HL-60/S4 treated with phorbol 12-myristate 13-acetate at 8.2 ng/mL for 4 days and 3 days (cell line): ENCODE results near the gene GAPDHS.

ENCODE experiments used
- in situ Hi-C: fragments of 300-500 bp; cut with MboI; formaldehyde crosslinking; loops from 2 replicates; pipeline ENCODE4 v1.15.0; 2022; ENCODE audit warnings: low sequenced_read_pairs

GAPDHS gene

DNA sequence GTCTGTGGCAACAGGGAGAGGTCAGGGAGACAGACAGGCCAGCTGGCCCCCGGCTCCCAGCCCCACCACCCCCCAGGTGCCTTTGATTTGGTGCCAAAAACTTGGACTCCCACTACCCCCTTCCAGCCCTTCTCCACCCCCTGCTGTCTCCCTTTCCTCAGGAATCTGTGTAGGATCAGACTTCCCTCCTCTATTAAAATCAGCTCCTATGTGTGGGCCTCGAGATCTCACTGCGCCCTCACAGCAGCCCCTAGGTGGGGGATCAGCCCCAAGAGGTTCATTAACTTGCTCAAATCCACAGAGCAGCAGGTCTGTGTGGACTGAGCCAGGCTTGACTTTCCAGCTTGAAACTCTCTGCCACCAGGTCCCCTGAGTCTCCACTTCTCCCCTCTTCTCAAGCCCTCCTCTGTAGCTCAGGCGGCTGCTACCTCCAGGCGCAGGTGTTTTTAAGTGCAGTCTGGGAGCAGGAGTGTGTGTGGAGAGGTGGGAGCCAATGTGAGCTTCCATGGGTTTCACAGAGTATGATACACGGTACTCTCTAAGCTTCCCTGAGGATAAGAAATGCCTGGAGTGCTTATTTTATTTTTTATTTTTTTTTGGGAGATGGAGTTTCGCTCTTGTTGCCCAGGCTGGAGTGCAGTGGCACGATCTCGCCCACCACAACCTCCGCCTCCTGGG is 1.7 kb downstream of the GAPDHS start:
- in situ Hi-C loops = no loop called here

DNA sequence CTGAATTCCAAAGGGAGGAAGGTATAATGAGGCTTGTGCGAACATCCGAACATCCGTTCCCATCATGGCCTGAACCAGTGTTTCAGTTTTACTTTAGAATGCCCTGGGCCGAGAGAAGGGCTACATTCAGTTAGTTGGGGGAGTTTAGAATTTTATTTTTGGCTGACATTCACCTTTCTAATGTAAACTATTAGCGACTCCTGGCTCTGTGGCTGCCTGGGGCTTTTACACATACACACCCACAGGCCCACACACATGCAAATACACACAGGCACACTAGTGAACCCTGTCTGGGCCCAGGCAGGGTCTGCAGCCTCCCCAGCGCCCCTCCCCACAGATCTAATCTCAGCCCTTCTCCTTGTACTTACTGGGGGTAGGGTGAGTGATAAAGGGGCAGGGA is 6.1 kb downstream of the GAPDHS start:
- in situ Hi-C loops = no loop called here

DNA sequence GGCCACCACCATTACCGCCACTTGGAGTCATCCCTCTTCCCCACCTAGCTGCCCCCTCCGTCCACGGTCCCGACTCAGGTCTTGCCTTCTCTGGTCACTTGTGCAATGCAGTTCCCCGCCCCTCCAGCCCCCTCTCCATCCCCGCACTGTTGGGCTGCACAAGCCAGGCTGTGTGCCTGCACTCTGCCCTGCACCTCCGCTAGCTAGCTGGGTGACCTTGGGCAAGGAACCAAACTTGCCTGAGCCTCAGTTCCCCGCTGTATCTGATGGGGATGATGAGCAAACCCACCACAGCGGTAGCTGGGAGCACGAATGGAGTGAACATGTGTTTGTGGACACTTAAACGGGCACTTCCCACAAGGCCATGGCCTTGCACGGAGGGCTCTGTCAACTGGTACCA is 6.6 kb downstream of the GAPDHS start:
- in situ Hi-C loops = no loop called here

DNA sequence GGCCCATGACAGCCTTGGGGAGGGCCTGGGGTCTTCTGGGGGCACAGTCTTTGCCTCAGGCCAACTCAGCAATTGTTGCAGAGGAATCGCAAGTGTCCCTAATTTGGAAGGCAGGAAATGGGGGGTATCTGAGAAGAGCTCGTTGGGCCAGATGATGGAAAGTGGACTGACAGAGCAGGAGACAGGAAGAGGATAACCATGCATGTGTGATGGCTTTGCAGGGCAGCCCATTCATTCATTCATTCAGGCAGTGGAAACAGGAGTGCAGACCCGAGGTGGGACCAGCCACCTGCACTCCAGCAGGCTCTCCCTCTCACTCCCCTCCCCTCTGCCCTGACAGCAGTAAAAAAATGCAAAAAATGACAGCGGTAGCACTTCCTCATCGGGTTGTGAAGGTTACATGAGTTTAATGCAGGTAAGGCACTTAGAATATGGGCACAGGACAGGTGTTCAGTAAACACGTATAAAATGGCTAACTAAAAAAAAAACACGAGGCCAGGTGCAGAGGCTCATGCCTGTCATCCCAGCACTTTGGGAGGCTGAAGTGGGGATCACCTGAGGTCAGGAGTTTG is 7.2 kb downstream of the GAPDHS start:
- in situ Hi-C loops = no loop called here

DNA sequence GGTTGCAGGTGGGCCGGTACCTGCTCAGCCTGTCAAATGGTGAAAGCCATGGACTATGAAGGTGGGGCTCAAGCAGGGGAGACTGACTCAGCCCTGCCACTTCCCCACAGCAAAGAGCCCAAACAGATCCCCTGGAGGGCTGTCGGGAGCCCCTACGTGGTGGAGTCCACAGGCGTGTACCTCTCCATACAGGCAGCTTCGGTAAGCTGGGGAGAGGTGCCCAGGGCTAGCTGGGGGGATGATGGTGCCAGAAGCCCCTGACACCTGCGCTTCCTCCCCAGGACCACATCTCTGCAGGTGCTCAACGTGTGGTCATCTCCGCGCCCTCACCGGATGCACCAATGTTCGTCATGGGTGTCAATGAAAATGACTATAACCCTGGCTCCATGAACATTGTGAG is 9.0 kb downstream of the GAPDHS start:
- in situ Hi-C loops = no loop called here

DNA sequence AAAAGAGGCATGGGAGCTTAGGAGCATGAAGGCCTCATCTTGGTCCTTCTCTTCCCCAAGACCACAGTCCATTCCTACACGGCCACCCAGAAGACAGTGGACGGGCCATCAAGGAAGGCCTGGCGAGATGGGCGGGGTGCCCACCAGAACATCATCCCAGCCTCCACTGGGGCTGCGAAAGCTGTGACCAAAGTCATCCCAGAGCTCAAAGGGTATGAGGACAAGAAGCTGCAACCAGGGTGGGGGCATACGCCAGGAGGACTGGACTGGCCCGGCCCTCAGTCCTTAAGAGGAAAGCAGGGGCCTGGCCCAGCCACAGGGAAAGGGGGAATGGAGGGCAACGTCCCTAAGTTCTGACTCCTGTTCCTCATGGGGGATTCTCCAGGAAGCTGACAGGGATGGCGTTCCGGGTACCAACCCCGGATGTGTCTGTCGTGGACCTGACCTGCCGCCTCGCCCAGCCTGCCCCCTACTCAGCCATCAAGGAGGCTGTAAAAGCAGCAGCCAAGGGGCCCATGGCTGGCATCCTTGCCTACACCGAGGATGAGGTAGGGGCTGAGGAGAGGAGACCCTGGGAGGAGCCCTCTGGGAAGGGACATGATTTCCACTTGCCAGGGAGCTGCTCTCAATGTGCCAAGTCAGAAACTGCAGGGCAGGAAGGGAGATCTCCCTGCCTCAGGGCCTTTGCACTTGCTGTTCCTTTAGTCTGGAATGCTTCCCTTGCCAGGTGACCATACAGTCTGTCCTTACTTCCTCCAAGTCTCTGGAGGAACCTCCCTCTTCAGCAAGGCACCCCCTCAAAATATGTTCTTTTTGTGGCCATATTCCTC is 10.2 kb downstream of the GAPDHS start:
- in situ Hi-C loops = no loop called here

DNA sequence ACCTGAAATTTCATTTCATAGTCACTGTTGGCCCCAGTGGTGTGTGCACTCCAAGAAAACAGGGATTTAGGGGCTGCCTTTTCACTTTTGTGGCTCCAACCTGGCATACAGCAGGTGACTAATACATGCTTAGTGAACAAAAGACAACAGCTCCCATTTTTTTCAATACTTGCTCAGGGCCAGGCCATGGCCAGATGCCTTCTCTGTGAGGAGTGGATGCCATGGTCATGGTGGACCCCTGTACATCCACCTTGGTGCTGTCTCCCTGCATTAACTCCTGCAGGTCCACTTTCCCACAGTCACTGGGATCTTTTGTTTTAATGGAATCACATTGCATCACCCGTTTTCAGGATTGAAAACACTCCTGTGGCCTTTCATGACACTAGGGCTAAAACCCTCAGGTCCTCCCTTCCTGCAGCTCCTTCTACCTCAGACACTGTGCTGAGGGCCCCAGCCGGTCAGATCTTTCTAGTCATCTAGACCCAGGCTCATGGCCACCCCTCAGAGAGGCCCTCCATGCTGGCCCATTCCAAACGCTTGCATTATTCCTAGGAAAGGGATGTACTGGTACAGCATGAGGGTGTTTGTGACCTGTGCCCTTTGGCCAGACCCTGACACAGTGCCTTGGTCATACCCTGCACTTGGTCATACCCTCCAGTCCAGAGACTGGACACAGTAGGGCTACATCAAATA is 11.0 kb downstream of the GAPDHS start:
- in situ Hi-C loops = no loop called here

DNA sequence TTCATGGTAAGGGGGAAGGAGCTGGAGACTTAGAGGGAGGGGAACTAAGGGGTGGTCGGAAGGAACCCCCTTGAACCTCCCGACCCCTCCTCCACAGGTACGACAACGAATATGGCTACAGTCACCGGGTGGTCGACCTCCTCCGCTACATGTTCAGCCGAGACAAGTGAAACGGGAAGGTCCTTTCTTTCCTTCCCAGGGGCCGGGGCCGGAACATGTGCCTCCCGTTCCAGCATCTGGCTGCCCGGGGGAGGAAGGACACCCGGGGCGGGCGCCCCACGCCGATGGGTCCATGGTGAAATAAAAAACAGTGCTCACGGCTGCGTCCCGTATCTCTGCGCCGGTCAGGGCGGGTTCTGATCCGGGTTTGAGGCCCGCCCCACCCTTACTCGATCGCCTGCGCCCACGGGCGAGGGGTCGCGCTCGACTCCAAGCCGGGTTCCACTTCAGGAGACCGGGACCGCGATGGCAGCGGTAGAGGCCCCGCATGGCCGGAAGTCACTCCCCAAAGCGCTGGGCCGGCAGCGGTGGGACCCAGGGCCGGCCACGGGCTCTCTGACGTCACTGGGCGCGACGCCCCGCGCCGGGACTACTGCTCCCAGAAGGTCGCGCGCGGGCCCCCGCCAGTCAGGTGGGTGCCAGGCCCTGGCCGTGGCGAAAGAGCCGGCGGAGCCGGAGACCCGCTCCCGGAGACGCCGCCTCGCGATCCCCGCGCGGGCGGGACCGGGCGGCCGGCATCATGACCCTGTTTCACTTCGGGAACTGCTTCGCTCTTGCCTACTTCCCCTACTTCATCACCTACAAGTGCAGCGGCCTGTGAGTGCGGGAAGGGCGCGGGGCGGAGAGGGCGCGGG is 12.0 kb downstream of the GAPDHS start, which contains the start of gene TMEM147:
TMEM147 (plus strand) TSS at position 626 of the 854 bp plus-strand sequence; CDS start at position 740, 114 bp downstream.
- in situ Hi-C loops = no loop called here

DNA sequence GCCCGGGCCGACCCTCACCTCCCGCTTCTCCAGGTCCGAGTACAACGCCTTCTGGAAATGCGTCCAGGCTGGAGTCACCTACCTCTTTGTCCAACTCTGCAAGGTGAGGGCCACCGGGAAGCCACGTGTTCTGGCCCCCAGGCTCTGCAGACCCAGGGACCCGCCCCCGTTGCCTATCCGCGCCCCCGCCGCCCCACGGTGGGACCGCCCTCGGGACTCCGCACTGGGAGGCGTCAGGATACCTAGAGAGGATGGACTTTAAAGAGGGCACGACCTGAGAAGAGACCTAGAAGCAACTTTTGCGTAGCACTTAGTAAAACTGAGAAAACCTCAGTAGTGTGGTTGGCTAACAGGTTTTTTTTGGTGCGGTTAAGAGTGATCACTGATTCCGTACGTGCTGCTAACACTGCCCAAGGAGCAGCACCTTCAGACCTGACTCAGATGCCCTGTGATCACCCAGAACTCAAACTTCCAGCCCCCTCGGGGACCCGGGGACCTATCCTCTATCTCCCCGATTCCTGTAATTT is 12.7 kb downstream of the GAPDHS start:
- in situ Hi-C loops = no loop called here

DNA sequence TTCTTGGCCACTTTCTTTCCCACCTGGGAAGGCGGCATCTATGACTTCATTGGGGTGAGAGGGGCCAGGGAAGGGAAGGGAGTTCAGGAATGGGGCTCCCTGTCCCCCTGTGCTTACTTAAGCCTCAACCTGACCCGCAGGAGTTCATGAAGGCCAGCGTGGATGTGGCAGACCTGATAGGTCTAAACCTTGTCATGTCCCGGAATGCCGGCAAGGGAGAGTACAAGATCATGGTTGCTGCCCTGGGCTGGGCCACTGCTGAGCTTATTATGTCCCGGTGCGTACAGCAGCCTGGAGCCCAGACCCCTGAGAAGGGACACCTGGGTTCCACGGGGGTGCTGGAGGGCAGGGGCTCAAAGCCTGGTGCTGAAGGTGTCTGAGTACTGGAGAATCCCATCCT is 13.3 kb downstream of the GAPDHS start:
- in situ Hi-C loops = no loop called here

DNA sequence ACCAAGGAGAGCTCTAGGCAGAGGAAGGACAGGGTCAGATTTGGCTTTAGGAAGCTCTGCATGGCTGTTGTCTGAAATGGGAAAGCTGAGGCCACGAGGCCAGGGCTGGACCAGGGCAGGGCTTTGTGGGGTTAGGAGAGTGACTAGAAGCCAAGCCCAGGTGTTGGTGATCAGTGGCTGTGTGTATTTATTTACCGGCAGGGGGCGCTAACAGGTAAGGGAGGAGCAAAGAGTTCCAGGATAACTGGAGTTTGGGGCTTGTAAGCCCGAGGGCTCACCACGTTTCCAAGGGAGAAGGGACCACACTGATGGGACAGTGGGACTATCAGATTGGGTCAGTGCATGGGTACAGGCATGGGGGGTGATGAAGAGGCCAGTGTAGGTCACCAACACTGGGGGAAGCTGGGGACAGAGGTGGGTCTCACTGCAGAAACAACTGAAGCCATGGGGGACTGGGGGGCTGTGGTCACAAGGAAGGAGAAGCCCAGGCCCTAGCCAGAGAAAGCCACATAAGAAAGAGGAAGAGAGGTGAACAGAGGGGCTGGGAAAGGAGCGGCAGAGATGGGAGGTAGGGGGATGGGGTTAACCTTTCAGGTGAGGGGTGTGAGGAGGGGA is 16.0 kb downstream of the GAPDHS start:
- in situ Hi-C loops = no loop called here

DNA sequence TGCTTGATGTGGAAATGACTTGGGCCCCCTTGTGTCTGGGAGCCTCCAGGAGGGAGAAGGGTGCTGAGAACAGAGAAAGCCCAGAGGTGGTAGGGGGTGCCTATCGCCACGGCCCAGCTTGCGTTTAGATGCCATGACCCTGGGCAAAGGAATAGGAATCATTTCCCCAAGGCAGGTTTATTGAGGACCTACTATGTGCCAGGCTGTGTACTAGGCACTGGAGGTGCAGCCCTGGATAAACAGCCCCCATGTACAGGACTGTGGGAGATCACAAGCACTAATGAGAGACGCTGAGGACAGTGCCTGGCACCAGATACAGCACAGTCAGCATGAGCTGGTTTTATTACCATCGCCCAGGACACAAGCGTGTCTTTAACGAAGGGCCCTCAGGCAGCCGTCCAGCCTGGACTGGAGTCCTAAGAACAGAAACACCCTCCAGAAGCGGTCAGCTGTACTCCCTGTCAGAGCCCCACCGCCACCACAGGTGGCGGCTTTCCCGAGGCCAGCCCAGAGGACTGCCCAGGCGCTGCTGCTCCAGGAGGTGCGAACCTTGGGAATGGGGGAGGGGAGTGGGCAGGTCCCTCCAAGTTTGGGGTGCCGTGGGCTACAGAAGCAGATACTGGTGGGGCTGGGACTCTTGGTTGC is 16.7 kb downstream of the GAPDHS start:
- in situ Hi-C loops = no loop called here

DNA sequence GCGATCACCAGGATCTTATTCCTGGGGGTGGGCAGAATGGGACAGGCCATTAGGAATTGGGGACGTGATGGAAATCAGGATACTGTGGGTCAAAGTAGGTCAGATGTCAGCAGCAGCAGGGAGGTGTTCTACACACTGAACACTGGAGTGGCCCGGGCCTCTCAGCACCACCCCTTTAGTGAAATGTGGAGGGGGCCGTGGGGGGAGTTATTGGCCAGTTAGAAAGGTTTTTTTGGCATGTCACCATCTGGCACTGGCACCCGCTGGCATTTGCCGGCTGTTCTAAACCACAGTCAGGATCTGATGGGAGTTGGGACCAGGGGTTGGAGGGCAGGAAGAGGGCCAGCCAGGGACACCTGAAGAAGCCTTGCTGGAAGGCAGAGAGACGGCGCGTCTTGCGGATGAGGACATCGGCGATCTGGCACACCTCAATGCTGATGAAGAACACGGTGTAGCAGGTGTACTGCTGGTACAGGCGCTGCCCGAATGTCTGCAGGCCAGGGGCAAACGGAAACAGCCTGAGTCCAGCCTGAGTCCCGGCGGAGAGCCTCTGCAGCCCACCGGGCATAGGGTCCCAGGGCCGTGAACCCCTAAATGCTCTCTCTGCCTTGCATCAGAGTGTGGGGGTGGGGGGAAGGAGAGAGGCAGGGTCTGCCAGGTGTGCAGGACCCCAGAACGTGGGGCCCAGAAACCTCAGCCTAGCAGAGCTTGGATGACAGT is 18.0 kb downstream of the GAPDHS start:
- in situ Hi-C loops = no loop called here

DNA sequence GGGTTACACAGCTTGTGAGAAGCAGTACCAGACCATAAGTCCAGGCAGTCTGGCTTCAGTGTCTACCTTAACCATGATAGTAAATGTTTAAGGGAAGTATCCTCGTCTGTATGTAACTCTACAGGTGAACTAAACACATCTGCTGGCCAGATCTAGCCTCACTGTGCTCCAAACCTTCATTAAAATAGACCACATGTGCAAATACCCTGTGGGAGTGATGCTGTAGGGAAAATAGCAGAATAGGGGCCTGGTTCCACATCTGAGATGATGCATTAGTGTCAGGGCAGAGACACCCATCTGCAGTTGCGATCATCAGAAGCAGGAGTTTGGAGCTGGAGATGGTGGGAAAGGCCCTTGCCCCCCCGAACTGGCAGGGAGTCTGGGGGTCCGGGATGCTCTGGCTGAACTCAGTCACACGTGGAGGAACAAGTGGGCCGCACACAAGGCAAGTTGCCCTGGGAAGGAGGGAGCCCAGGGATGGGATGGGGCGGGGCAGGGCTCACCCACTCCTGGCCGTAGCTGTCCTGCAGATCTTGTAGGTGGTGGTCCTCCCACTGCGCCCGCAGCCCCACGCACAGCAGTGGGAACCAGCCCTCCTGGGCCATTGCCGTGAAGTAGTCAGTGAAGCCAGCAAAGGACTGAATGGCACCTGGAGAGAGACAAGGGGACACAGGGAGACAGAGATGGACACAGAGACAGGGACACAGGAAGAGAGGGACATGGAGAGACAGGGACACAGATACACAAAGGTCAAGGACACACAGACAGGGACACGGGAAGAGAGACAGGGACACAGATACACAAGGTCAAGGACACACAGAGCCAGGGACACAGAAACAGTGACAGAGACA is 19.5 kb downstream of the GAPDHS start:
- in situ Hi-C loops = no loop called here

DNA sequence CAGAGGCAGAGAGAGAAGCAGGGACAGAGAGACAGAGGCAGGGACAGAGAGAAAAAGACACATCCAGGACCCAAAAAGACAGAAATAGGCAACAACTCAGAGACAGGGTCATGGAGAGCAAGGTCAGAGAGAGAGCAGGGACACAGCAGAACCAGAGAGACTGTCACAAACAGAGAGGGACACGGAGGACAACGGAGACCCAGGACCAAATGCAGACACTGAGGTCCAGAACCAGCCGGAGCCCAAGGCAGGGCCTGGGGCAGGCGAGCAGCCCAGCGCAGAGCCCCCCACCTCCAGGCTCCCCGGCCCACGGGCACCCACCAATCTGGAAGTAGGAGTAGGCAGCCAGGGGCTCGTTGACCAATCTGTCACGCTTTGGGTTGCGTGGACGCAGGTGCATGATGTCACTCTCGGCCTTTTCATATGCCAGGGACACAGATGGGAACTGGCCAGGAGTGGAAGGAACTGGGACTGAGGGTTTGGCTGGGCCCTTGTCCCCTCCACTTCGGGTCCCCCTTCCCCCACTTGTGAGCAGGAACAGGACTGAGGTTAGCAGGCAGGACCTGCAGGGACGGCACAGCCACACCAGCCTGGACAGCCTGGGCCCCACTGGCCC is 20.2 kb downstream of the GAPDHS start:
- in situ Hi-C loops = no loop called here

DNA sequence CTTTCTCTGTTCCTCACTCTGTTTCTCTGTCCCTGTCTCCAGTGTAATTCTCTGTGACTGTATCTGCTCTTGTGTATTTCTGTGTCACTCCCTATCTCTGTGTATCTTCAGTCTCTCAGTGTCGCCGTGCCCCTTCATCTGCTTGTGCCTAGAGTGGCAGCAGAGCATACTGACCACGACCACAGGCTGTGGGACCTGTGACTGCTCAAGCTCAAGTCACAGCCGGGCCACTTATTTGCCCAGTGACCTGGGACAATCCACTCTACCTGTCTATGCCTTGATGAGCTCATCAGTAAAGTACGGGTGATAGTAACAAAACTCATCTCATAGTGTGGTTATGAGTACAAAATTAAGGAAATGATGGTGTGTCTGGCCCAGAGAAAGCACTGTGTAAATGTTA is 20.8 kb downstream of the GAPDHS start:
- in situ Hi-C loops = no loop called here

DNA sequence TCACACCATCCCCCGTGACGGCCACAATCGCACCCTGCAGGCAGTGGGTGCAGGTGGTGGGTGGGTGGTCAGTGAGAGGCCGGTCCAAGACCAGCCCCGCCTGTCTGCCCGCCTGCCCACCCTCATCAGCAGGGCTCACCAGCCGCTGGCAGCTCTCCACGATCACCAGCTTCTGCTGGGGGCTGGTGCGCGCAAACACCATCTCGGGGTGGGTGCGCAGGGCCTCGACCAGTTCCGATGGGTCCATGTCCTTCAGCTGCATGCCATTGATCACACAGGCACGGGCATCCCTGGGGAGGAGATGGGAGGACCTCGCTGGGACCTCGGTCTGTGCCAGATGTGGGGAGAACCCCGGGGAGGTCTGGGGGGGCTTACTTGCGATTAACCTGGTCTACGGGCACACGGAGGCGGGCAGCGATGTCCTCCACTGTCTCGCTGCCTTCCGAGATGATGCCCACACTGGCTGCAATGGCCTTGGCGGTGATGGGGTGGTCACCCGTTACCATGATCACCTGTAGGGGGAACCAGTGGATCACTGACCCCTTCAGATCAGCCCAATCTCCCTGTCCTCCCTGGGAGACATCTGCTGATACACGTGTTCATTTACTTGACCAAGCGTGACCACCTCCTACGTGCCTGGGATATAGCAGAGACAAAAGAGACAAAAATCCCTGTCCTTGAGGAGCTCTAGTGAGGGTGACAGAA is 22.2 kb downstream of the GAPDHS start:
- in situ Hi-C loops = no loop called here
